GM10266 (cell line): Measurements from ENCODE around the gene ATG4A.

Experiments
- DNase-seq: peaks from one replicate; pipeline ENCODE4 v3.0.0; 2012; ENCODE audit errors: extremely low spot score
- TF ChIP-seq, protein P1 (sequence below): IDR thresholded peaks from 2 replicates; pipeline ENCODE4 v1.5.1; 2012; ENCODE audit warnings: mild to moderate bottlenecking, low read depth; ENCODE audit not compliant: control insufficient read depth, insufficient read depth; ENCODE audit errors: missing control alignments

Gene ATG4A

DNA sequence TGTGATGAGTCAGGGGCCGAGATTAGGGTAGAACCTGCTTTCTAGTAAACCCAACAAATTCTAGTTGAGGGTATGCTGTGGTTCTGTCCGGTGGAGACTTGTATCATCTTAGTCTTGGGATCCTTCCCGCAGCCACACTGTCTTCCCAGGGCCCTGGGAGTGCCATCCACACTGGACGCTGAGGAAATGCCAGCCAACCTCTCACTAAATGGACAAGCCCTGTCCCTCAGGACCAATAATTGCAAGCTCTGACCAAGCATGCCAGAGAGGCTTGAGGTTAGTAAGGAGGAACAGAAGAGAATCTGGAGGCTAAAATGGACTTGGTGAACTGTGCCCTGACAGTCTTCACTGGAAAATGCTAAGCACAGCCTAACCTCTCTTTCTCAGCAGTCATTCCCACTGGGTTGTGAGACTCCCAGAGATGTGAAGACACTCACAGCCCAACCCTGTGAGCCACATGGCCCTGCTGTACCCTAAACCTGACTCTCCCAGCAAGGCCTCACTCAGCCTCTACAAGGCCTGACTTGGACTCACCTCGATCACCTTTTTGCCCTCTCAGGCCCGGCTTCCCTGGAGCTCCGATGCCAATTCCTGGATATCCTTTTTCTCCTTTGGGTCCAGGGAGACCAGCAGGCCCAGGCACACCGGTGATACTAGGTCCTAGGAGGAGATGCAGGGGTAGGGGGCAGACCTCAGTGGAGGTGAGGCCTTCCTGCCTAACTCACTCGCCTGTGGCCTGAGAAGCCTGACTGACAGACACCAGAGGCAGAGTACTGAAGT lies 77.6 kb downstream of the ATG4A start:
- TF ChIP-seq, protein P1, sequence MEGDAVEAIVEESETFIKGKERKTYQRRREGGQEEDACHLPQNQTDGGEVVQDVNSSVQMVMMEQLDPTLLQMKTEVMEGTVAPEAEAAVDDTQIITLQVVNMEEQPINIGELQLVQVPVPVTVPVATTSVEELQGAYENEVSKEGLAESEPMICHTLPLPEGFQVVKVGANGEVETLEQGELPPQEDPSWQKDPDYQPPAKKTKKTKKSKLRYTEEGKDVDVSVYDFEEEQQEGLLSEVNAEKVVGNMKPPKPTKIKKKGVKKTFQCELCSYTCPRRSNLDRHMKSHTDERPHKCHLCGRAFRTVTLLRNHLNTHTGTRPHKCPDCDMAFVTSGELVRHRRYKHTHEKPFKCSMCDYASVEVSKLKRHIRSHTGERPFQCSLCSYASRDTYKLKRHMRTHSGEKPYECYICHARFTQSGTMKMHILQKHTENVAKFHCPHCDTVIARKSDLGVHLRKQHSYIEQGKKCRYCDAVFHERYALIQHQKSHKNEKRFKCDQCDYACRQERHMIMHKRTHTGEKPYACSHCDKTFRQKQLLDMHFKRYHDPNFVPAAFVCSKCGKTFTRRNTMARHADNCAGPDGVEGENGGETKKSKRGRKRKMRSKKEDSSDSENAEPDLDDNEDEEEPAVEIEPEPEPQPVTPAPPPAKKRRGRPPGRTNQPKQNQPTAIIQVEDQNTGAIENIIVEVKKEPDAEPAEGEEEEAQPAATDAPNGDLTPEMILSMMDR: no peak

GRCh38 chrX:108169768-108170167 lies 78.2 kb downstream of the ATG4A start:
- TF ChIP-seq, protein P1: no peak
- no peak for DNase-seq

More for the DNA sequence above, 77.6 kb downstream of the ATG4A start:
- DNase-seq: no peak

- TF ChIP-seq, protein P1: no peak
- DNase-seq: no peak
These were observed 80.1 kb downstream of the ATG4A start for GRCh38 chrX:108171671-108172070.

- no peak for DNase-seq
- TF ChIP-seq, protein P1: no peak
These were observed 82.3 kb downstream of the ATG4A start for GRCh38 chrX:108173874-108174273.

- DNase-seq: no peak
- TF ChIP-seq, protein P1: no peak
These were observed 86.0 kb downstream of the ATG4A start for GRCh38 chrX:108177351-108178142.

- TF ChIP-seq, protein P1: no peak
- no peak for DNase-seq
These were observed 86.5 kb downstream of the ATG4A start for GRCh38 chrX:108178143-108178498.

GRCh38 chrX:108186811-108187210 lies 95.2 kb downstream of the ATG4A start:
- TF ChIP-seq, protein P1: no peak
- no peak for DNase-seq
